GM23338 (cell line): Measurements from ENCODE around the gene VSTM2L. TPM values are rescaled to one million over a fixed set of nuclear protein-coding genes. Genes with fewer than 3 reads are reported as not detected.

Source experiments
- ATAC-seq: fragments of 200-7000 bp; cut with Tn5 transposase; 3 replicates; pipeline ENCODE4 v1.9.1; 2020
- DNase-seq: peaks from one replicate; pipeline ENCODE4 v3.0.0-alpha.2; 2015; ENCODE audit warnings: low spot score
- H2AFZ ChIP-seq: fragments of 200-600 bp; sonication (generic); 2 replicates; pipeline ENCODE4 v1.8.0; 2016; ENCODE audit warnings: antibody characterized with exemption, mild to moderate bottlenecking, moderate library complexity
- H3F3A ChIP-seq: fragments of 200-600 bp; sonication (generic); replicated peaks from 2 replicates; pipeline ENCODE4 v1.8.0; 2017; ENCODE audit warnings: antibody characterized with exemption, mixed run types, low read depth
- H3K27ac ChIP-seq: fragments of 200-600 bp; sonication (generic); 2 replicates; pipeline ENCODE4 v1.6.1; 2016; ENCODE audit warnings: low read depth
- H3K27me3 ChIP-seq: fragments of 200-600 bp; sonication (generic); 2 replicates; pipeline ENCODE4 v1.8.0; 2016; ENCODE audit warnings: mild to moderate bottlenecking, mixed run types, moderate library complexity; ENCODE audit not compliant: insufficient read depth
- H3K36me3 ChIP-seq: fragments of 200-600 bp; sonication (generic); 2 replicates; pipeline ENCODE4 v1.8.0; 2016; ENCODE audit warnings: mild to moderate bottlenecking; ENCODE audit not compliant: insufficient read depth
- H3K4me1 ChIP-seq: fragments of 200-600 bp; sonication (generic); 2 replicates; pipeline ENCODE4 v1.8.0; 2016; ENCODE audit warnings: mild to moderate bottlenecking, moderate library complexity; ENCODE audit not compliant: insufficient read depth
- H3K4me2 ChIP-seq: fragments of 200-600 bp; sonication (generic); 2 replicates; pipeline ENCODE4 v1.7.1; 2017; ENCODE audit warnings: mixed run types
- H3K4me3 ChIP-seq: fragments of 200-600 bp; sonication (generic); 2 replicates; pipeline ENCODE4 v1.6.1; 2016; ENCODE audit warnings: mixed run types
- H3K79me2 ChIP-seq: fragments of 200-600 bp; sonication (generic); replicated peaks from 2 replicates; pipeline ENCODE4 v1.8.0; 2017; ENCODE audit warnings: mild to moderate bottlenecking; ENCODE audit not compliant: insufficient read depth
- H3K9me2 ChIP-seq: fragments of 200-600 bp; sonication (generic); 2 replicates; pipeline ENCODE4 v1.8.0; 2017; ENCODE audit not compliant: insufficient read depth
- H4K20me1 ChIP-seq: fragments of 200-600 bp; sonication (generic); replicated peaks from 2 replicates; pipeline ENCODE4 v1.8.0; 2017; ENCODE audit warnings: mild to moderate bottlenecking; ENCODE audit not compliant: insufficient read depth
- H3K27ac Mint-ChIP-seq: 2 replicates; pipeline ENCODE4 v1.8.0; 2020; ENCODE audit warnings: inconsistent platforms, mild to moderate bottlenecking, moderate library complexity, mixed read lengths
- H3K27me3 Mint-ChIP-seq: 3 replicates; pipeline ENCODE4 v1.8.0; 2022; ENCODE audit warnings: low read depth, mild to moderate bottlenecking, moderate library complexity, mixed read lengths, inconsistent platforms; ENCODE audit not compliant: insufficient read depth, poor library complexity
- H3K36me3 Mint-ChIP-seq: 3 replicates; pipeline ENCODE4 v1.8.0; 2021; ENCODE audit warnings: low read depth, mild to moderate bottlenecking, inconsistent platforms, moderate library complexity, mixed read lengths
- H3K4me1 Mint-ChIP-seq: 3 replicates; pipeline ENCODE4 v1.8.0; 2020; ENCODE audit warnings: mild to moderate bottlenecking, inconsistent platforms, mixed read lengths
- H3K4me3 Mint-ChIP-seq: 3 replicates; pipeline ENCODE4 v1.8.0; 2021; ENCODE audit warnings: moderate library complexity, mild to moderate bottlenecking, inconsistent platforms, mixed read lengths
- H3K9me3 Mint-ChIP-seq: 3 replicates; pipeline ENCODE4 v1.8.0; 2020; ENCODE audit warnings: moderate library complexity, mild to moderate bottlenecking, inconsistent platforms, mixed read lengths
- CREB1 ChIP-seq: fragments of 250-450 bp; sonication (Bioruptor Pico); IDR thresholded peaks from 2 replicates; pipeline ENCODE4 v1.5.0; 2020; ENCODE audit warnings: low read depth, mild to moderate bottlenecking, moderate library complexity
- CTCF ChIP-seq, 2 experiments: fragments of 200-600 bp in 1 of 2; sonication (generic) in 1 of 2; conservative IDR thresholded peaks; 2 replicates each; pipeline versions ENCODE4 v1.5.1 to v1.6.1; 2016 to 2017; ENCODE audit warnings: antibody characterized with exemption in 2 of 2, low read depth in 2 of 2, mild to moderate bottlenecking in 2 of 2, moderate library complexity in 1 of 2
- EZH2 ChIP-seq: fragments of 200-600 bp; sonication (generic); IDR thresholded peaks from one replicate; pipeline ENCODE4 v1.8.0; 2017; ENCODE audit warnings: antibody characterized with exemption, mild to moderate bottlenecking, low read depth; ENCODE audit not compliant: unreplicated experiment
- EZH2phosphoT487 ChIP-seq: fragments of 200-600 bp; sonication (generic); IDR thresholded peaks from one replicate; pipeline ENCODE4 v1.8.1; 2018; ENCODE audit warnings: antibody characterized with exemption; ENCODE audit not compliant: unreplicated experiment
- JUNB ChIP-seq: IDR thresholded peaks from one replicate; pipeline ENCODE4 v1.6.1; 2016; ENCODE audit warnings: antibody characterized with exemption; ENCODE audit not compliant: unreplicated experiment
- NANOG ChIP-seq: IDR thresholded peaks from 2 replicates; pipeline ENCODE4 v1.6.1; 2016; ENCODE audit warnings: antibody characterized with exemption, borderline replicate concordance
- REST ChIP-seq: IDR thresholded peaks from one replicate; pipeline ENCODE4 v1.6.1; 2018; ENCODE audit warnings: antibody characterized with exemption; ENCODE audit not compliant: unreplicated experiment
- STAT1 ChIP-seq: IDR thresholded peaks from one replicate; pipeline ENCODE4 v1.6.1; 2016; ENCODE audit warnings: antibody characterized with exemption; ENCODE audit not compliant: unreplicated experiment
- ZNF114 ChIP-seq: fragments of 250-450 bp; sonication (Bioruptor Pico); IDR thresholded peaks from 2 replicates; pipeline ENCODE4 v1.5.0; 2020; ENCODE audit warnings: mild to moderate bottlenecking, moderate library complexity
- ZNF331 ChIP-seq: fragments of 250-450 bp; sonication (Bioruptor Pico); IDR thresholded peaks from 2 replicates; pipeline ENCODE4 v1.5.0; 2020; ENCODE audit warnings: low read depth, mild to moderate bottlenecking, moderate library complexity
- ZNF462 ChIP-seq: fragments of 250-450 bp; sonication (Bioruptor Pico); IDR thresholded peaks from 2 replicates; pipeline ENCODE4 v1.5.0; 2020; ENCODE audit warnings: mild to moderate bottlenecking, moderate library complexity
- polyA plus RNA-seq: library from polyadenylated mRNA; unstranded; fragments of >200 nt; fragmentation: Nextera tagmentation; extraction: Ambion mirVana; gene quantifications from 2 replicates; pipeline ENCODE4 v1.2.1, GENCODE V29; 2016
- total RNA-seq: library from RNA; depleted of rRNA; stranded (reverse); fragments of >200 nt; shearing (Covaris generic); gene quantifications from 2 replicates; pipeline ENCODE4 v1.2.3, GENCODE V29; 2014
- TF ChIP-seq, protein P1 (sequence below): IDR thresholded peaks from 2 replicates; pipeline ENCODE4 v1.6.1; 2016; ENCODE audit warnings: antibody characterized with exemption

Gene VSTM2L
- total and polyA plus RNA-seq, 2 experiments from 2014 or later = 0.60 to 1.9 TPM

- TF ChIP-seq REST (no peak), ZNF114 (CRISPR knock-in tag) (no peak), STAT1 (no peak), ZNF331 (CRISPR knock-in tag) (no peak), JUNB (no peak)
Observed at GRCh38 chr20:37929683-37930014, 26.7 kb downstream of the VSTM2L start (continued).

DNA sequence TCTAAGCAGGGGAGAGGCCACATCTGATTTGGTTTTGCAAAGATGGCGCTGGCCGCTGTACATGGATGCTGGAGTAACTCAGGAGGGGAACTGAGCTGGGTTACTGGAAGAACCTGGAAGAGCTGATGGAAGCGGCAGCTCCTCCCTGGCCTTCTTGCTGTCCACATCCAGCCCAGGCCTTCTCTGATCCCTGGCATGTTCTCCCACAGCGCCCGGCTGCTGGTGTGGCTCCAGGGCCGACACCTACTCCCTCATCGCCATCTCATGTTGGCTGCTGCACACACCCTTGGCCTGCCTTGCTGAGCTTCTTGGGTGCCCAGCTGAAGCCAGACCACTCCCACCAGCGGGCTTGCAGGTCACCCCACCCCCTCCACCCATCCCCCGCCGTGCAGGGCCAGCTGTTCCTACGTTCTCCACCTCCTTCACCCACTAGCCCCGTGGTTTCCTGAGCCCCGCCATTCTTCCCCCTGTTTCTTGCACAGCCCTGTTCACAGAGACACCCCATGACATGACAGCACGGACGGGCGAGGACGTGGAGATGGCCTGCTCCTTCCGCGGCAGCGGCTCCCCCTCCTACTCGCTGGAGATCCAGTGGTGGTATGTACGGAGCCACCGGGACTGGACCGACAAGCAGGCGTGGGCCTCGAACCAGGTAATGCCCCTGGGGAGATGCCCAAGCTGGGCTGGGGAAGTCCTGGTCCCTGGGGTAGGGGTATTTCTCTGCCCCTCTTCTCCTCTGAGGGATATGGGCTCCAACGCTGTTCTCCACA lies 28.4 kb downstream of the VSTM2L start:
- H3K4me2 ChIP-seq = no peak overlapping the region
- H3K27ac ChIP-seq = no peak overlapping the region
- Mint-ChIP-seq H3K9me3 (no peaks in the 10 kb centered on the region), H3K27me3 (peaks cover 8% of the 10 kb centered on the region), H3K4me3 (no peak overlapping the region), H3K36me3 (no peaks in the 10 kb centered on the region; the same call in 2 of the 3 replicates), H3K27ac (no peak overlapping the region), H3K4me1 (peaks cover 38% of the 10 kb centered on the region)
- no peak for DNase-seq
- H3K4me1 ChIP-seq = peaks cover 15% of the 10 kb centered on the region; the same call in 1 of the 2 replicates
- H3K79me2 ChIP-seq = no peaks in the 10 kb centered on the region
- no peak overlapping the region for H3K4me3 ChIP-seq
- no peak overlapping the region for H2AFZ ChIP-seq
- no peaks in the 10 kb centered on the region for H4K20me1 ChIP-seq
- no peaks in the 10 kb centered on the region for H3F3A ChIP-seq
- H3K9me2 ChIP-seq = no peaks in the 10 kb centered on the region
- H3K36me3 ChIP-seq = no peaks in the 10 kb centered on the region
- ATAC-seq = no peak
- no peaks in the 10 kb centered on the region for H3K27me3 ChIP-seq
- TF ChIP-seq ZNF462 (CRISPR knock-in tag) = no peak
- no peak for TF ChIP-seq ZNF114 (CRISPR knock-in tag)
- TF ChIP-seq EZH2phosphoT487 = no peak
- TF ChIP-seq CTCF (conservative IDR thresholded peaks at IDR 0.05; ENCODE audit: low read depth in 2 of 2) = no peak
- no peak for TF ChIP-seq NANOG
- TF ChIP-seq CREB1 (CRISPR knock-in tag) = no peak
- no peak for TF ChIP-seq EZH2
- TF ChIP-seq, protein P1, sequence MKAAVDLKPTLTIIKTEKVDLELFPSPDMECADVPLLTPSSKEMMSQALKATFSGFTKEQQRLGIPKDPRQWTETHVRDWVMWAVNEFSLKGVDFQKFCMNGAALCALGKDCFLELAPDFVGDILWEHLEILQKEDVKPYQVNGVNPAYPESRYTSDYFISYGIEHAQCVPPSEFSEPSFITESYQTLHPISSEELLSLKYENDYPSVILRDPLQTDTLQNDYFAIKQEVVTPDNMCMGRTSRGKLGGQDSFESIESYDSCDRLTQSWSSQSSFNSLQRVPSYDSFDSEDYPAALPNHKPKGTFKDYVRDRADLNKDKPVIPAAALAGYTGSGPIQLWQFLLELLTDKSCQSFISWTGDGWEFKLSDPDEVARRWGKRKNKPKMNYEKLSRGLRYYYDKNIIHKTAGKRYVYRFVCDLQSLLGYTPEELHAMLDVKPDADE = no peak
